HG02759 (cell line): Measurements from ENCODE around the gene SIRPB1.
"Not testable (repeated sequence)": the region's sequence is repeated elsewhere in the genome, so short reads cannot be mapped to it uniquely, and the experiment has no call there.

Experiments used
- ATAC-seq: cut with Tn5 transposase; IDR thresholded peaks from one replicate; pipeline ENCODE4 v1.9.1; 2021; ENCODE audit warnings: mild to moderate bottlenecking, moderate library complexity; ENCODE audit not compliant: unreplicated experiment

Gene SIRPB1

DNA sequence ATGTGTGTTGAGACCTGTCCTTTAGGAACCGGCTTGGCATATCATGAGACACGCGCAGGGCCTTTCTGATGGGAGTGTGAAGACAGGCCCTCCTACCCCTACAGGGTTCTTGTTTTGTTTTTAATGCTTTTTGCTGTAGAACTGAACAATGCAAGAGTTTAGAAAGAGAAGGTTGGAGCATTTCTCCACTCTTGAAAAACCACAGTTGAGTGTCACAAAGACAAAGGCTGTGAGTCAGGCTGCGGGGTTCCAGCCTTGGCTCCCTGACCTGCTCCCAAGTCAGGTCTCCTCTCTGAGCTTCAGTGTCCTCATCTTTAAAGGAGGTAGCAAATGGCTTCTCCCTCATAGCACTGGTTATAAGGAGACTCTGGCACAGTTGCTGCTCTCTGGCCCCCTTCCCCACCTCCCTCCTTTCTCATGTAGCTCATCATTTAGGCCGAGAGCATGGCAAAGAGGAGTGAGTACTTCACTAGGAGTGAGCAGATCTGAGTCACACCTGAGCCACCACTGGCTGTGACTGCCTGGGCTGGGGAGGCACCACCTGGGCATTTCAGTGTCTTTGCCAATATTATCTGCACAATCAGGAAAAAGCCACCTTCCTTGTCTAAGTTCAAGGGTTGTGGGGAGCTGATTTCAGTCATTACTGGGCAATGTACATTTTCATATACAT is 11.0 kb downstream of the SIRPB1 start:
- ATAC-seq: not testable (repeated sequence)

GRCh38 chr20:1600736-1601135 is 19.1 kb downstream of the SIRPB1 start:
- ATAC-seq: no peak

GRCh38 chr20:1595333-1595732 is 24.5 kb downstream of the SIRPB1 start:
- no peak for ATAC-seq

DNA sequence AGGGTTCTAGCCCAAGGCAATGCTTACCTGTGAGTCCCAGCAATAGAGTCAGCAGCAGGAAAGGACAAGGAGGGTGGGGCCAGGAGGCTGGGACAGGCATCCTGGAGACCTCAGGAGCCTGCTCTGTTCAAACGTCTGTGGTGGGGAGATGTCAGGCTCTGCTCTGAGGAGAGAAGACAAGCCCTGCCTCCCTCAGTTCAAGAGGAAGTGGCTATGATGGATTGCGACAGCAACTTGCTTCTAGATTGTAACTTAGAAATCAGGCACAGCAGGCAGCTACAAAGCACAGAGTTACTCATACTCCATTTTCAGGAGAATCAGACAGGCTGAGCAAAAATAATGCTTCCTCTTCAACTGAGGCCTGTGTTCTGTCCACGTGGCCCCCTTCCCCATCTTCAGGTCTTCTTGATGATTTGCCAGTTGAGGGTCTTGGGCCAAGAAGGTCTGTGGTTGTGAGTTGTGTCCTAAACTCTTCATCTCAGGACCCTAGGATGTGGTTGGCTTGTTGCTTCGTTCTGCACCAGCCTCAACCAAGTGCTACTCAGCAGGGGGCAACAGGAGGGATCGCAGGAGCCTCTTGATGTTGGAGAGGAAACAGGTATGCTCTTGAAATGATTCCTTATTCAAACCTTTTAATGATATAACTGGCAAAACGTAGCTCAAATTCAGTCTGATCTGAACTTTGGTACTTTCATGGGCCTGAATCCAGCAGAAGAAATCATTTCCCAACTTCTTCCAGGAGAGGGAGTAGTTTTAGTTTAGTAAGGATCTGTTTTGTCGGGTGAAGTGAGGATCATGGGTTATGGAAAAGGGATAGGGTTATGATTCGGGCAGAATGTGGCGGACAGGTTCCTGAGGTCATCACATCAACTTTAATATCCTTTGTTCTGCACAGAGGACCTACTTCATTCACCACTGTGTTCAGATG is 31.0 kb downstream of the SIRPB1 start:
- ATAC-seq: no peak

DNA sequence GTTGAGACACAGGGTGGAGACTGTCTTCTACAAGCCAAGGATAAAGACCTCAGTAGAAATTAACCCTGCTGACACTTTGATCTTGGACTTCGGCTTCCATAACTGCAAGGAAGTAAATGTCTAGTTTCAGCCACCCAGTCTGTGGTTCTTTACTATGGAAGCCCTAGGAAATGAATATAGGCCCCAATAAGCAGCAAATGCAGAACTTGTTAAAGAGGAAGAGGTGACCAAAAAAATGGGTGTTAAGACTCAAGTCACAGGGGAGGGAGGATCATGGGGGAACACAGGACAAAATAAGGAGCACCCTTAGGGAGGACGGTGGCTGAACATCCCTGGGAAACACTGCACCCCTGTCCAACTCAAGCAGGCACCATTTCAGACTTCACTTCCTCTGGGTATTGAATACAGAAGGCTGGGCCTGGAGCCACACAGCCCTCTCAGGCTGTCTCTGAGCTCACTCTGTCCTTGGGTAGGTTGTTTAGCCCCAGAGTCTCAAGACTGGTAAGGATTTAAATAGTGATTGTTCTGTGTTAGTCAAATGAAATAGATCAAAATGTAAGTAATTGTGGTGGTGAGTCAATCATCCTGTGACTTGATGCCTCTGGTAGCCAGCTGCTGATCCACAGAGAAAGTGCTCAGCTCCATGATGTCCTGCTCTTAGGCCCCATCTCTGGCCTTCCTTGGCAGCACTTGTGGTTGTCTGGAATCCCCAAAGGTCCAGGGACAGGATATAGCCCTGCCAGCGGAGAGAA is 31.9 kb downstream of the SIRPB1 start:
- ATAC-seq: no peak

- ATAC-seq: no peak
Measured at GRCh38 chr20:1579488-1579887, 40.3 kb downstream of the SIRPB1 start.

DNA sequence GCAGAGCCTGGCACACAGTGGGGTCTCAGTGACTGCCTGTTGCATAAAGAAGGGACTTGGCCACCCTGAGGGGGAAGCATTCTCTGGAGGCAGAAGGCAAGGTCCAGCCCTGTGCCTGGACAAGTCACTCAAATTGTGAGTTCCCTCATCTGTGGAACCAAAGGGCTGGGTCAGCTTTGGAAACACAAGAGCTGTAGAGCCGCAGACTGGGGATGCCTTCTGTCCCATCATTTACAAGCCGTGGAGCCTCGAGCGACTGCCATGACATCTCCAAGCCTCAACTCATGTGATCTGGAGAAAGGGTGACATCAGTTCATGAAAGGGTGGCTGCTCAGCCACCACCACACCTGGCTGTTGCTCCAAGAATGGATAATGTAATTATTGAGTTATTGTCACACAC is 41.9 kb downstream of the SIRPB1 start:
- ATAC-seq: no peak

DNA sequence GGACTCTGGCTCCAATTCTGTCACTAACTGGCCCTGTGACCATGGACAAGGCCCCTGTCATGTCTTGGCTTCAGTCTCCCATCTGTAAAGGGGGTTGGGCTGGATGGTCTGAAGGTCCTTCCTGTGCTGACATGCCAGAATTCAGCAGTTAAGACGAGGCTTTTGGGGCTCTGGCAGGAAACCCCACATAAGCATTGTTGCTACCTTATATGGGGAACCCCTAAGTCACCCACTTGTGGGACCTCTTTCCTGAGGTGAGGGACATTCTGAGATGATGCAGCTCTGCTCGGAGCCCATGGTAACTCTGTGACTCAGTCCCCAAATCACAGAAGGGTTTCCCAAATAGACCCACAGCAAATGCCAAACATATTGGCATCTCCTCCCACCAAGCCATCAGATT is 42.5 kb downstream of the SIRPB1 start:
- ATAC-seq: not testable (repeated sequence)

DNA sequence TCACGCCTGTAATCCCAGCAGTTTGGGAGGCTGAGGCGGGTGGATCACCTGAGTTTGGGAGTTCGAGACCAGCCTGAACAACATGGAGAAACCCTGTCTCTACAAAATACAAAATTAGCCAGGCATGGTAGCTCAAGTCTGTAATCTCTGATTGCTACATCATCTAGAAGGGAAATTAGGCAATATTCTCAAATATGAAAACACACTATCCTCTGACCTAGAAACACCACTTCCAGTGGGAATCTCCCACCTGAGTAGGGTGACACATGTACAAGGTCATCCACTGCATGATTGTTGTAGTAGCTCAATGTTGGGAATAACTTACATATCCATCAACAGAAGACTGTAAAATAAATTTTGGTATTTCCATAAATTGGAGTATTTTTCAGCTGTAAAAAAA is 43.2 kb downstream of the SIRPB1 start:
- no peak for ATAC-seq

GRCh38 chr20:1576003-1576402 is 43.8 kb downstream of the SIRPB1 start:
- ATAC-seq: not testable (repeated sequence)

- ATAC-seq: not testable (repeated sequence)
Measured at GRCh38 chr20:1571583-1571982, 48.2 kb downstream of the SIRPB1 start.
